Stimulated activated CD8-positive, alpha-beta memory T cell treated with anti-CD3 and anti-CD28 coated beads, Interleukin-4, amount 100 ng/mL, for 24 hours (primary cell): ENCODE results near the gene RNF166.

Experiments
- DNase-seq: peaks from one replicate; pipeline ENCODE4 v3.0.0-alpha.2; 2020; ENCODE audit warnings: low read depth

Gene RNF166

GRCh38 chr16:88692861-88693260 lies 13.3 kb downstream of the RNF166 start:
- no peak for DNase-seq

DNA sequence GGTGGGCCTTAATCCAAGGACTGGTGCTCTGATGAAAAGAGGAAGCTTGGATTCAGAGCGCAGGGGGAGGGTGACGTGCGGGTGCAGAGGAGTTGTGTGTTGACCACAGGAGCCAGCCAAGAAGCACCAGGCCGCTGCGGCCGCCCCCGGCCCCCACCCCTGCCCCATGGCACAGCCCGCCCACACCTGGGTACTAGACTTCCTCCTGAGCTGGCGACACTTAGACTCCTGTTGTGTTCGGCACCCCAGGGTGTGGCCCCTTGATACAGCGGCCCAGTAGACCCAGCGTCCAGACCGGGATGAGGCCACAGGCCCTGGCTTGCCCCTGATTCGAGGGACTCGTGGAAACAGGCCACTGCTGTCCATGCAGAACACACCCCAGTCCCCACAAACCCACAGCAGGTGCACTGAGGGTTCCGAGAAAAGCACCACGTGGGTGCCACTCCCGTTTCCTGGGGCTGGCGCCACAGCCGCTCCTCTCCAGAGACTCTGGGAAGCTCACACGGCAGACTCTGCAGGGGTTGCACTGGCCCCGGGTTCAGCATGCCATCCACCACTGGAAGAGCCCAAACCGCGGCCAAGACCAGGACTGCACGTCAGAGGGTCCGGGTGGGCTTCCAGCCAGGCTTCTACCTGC lies 14.2 kb downstream of the RNF166 start:
- no peak for DNase-seq

GRCh38 chr16:88691129-88691813 lies 14.9 kb downstream of the RNF166 start:
- no peak for DNase-seq

GRCh38 chr16:88690341-88691128 lies 15.7 kb downstream of the RNF166 start:
- no peak for DNase-seq

DNA sequence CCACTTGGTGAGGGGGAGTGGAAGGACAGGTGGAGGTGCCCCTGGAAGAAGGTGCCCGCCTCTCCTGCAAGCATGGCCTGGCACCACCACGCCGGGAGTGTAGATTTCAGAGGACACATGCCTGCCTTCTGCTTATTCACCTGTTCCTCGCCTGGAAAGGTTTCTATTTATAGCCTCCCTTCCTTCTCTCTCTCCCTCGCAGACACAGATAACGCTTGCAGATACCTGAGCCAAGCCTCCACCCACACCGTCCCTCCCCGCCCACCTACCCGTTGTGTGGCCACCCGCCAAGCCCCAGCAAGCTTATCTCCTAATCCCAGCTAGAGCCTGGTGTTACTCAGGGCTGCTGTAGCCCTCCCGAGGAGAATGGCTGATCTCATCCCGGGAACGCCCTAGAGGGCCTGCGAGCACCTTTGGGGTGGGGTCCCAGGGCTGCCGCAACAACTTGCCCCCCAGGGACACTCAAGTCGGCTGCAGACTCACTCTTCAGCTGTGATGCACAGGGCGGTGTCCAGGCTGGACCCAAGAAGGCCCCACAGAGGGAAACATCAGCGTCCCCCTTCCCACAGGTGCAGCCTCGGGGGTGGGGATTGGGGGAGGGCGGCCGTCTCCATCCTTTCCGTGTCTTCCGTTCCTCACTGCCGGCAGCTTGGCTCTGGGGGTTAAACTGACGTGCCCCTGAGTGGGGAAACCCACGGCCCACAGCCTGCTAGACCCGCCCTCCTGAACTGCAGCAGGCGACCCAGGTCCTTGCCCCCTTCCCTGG lies 18.0 kb downstream of the RNF166 start:
- DNase-seq, result no peak

GRCh38 chr16:88687676-88688012 lies 18.6 kb downstream of the RNF166 start:
- DNase-seq, result no peak

- DNase-seq, result no peak
Measured at GRCh38 chr16:88687254-88687576, 19.0 kb downstream of the RNF166 start.

DNA sequence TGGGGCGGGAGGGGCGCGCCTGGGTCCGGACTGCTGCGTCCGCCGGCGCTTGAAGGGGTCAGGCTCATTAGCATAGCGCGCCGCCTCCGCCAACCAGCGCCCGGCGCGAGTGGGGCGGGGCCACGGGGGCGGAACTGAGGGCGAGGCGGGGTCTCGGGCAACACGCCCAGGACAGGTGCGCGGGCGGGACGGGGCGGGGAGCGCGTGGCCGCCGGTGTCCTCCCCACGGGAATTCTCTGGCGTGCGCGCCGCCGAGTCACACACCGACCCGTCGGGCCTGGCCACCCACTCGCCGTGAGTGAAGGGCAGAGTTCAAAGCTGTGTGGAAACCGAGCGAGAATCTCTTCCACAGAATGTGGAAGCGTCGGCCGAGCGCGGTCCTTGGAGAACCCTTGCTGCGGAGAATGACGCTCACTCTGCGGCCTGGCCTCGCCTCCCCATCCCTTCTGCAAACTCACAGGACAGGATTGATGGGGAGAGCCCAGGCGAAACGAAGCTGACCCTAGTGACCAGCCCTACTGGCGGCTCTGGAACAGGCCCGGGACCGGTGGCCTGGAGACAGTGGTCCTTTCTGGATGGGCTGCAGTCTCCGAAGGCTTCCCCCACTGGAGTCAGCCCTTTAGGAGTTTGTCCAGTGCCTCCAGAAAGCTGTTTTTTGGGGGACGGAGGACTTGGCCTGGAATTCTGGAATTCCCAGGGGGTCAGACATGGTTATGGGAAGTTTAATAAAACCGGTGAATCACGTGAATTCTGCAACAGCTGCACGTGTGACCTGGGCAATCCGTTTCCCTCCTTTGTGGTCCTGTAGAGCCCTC lies 19.6 kb downstream of the RNF166 start, which contains the start of gene SNAI3:
SNAI3 (minus strand) TSS at position 69 of the 815 bp plus-strand sequence. CDS start 101 bp downstream, outside the sequence.
- peak; percentile 80 for DNase-seq

DNA sequence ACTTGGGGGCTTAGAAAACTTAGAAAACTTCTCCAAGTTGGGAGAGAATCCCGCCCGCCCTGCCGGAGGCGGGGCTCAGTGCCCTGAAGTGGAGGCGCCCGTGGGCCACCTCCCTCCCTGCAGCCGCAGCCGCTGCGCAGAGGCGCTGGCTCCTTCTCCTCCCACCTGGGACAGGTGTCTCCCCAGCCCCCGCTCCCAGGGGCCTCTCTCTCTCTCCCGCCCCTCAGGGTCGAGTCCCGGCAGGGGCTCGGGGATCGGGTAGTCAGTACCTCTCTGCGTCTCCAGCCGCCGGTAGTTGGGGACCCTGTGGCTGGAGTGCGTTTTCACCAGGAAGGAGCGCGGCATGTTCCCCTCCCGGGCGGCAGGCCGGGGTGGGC lies 20.2 kb downstream of the RNF166 start:
- no peak for DNase-seq

- no peak for DNase-seq
Measured at GRCh38 chr16:88685156-88686061, 20.8 kb downstream of the RNF166 start.

DNA sequence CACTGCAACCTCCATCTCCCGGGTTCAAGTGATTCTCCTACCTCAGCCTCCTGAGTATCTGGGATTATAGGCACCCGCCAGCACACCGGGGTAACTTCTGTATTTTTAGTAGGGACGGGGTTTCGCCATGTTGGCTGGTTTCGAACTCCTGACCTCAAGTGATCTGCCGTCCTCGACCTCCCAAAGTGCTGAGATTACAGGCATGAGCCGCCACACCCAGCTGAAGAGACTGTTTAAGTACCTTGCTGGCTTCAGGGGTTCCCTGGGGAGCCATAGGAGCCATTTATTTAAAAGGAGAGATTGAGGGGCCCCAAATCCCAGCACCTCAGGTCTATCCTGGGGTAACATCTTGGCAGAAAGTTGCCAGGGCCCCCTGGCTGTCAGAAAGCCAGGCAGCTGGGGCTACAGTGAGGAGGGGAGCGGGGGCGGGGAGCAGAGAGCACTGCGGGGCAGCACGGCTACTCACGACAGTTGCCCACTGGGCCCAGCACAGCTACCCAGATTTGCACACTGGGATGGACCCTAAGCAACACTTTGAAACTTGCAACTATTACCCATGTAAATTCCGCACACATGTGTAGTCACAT lies 21.5 kb downstream of the RNF166 start:
- DNase-seq, result no peak

GRCh38 chr16:88681709-88682451 lies 24.3 kb downstream of the RNF166 start:
- no peak for DNase-seq

- DNase-seq, result no peak
Measured at GRCh38 chr16:88681084-88681680, 25.0 kb downstream of the RNF166 start.

DNA sequence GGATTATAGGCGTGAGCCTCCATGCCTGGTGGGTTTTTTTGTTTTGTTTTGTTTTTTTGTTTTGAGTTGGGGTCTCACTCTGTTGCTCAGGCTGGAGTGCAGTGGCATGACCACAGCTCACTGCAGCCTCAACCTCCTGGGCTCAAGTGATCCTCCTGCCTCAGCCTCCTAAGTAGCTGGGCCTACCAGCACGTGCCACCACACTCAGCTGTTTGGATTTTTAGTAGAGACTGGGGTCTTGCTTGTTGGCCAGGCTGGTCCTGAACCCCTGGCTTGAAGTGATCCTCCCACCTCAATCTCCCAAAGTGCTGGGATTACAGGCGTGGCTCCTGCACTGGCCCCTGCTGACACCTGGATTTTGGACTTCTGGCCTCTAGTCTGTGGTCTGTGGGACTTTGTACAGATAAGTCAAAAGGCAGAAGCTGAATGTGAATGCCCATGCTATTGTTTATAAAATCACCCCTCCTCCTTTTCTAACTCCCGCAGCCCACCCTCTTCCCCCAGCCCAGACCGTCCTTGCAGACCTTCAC lies 25.6 kb downstream of the RNF166 start:
- no peak for DNase-seq

- no peak for DNase-seq
Measured at GRCh38 chr16:88678224-88678979, 27.8 kb downstream of the RNF166 start.

DNA sequence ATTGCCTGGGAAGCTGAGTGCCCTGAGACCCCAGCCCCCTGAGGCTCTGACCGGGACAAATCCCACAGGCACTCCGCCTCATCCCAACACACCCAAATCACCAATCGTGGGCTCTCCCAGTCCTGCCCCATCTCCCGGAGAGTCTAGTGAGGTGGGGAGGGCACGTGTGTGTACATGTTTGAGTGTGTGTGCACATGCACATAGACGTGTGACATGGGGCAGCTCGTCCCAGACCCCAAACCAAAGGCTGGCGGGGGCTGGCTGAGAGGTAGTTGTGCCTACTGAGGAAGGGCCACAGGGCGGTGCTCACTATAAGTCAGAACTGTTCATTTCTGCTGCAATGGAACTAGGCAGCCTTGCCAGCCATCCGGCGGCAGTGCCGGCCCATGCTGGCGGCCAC lies 28.5 kb downstream of the RNF166 start:
- DNase-seq, result no peak

GRCh38 chr16:88676502-88677242 lies 29.5 kb downstream of the RNF166 start:
- DNase-seq, result no peak
